ENCODE results near the gene SIK3. TPM values are rescaled to one million over a fixed set of nuclear protein-coding genes. Genes with fewer than 3 reads are reported as not detected.

Gene SIK3
- total RNA-seq = 10 to 100 TPM; 37.2 to 43.5 TPM
- polyA plus RNA-seq (2013, experiment 1 of 2) = 19.5 TPM
- 19.3 TPM for polyA plus RNA-seq (2013, experiment 2 of 2)
- long read RNA-seq, experiment 1, partial matches to known transcripts = 1 of 7 reads
- long read RNA-seq, experiment 1, other reads (novel, unspliced or antisense) = 6 of 7 reads
- long read RNA-seq, experiment 2, full-length matches to known transcripts = 25 of 75 reads
- long read RNA-seq, experiment 2, partial matches to known transcripts = 14 of 75 reads
- long read RNA-seq, experiment 2, other reads (novel, unspliced or antisense) = 36 of 75 reads
- long read RNA-seq, experiment 3, partial matches to known transcripts = 5 of 6 reads
- long read RNA-seq, experiment 3, other reads (novel, unspliced or antisense) = 1 of 6 reads
- long read RNA-seq, experiment 4, partial matches to known transcripts = 0 of 1 reads
- long read RNA-seq, experiment 4, other reads (novel, unspliced or antisense) = 1 of 1 reads

DNA sequence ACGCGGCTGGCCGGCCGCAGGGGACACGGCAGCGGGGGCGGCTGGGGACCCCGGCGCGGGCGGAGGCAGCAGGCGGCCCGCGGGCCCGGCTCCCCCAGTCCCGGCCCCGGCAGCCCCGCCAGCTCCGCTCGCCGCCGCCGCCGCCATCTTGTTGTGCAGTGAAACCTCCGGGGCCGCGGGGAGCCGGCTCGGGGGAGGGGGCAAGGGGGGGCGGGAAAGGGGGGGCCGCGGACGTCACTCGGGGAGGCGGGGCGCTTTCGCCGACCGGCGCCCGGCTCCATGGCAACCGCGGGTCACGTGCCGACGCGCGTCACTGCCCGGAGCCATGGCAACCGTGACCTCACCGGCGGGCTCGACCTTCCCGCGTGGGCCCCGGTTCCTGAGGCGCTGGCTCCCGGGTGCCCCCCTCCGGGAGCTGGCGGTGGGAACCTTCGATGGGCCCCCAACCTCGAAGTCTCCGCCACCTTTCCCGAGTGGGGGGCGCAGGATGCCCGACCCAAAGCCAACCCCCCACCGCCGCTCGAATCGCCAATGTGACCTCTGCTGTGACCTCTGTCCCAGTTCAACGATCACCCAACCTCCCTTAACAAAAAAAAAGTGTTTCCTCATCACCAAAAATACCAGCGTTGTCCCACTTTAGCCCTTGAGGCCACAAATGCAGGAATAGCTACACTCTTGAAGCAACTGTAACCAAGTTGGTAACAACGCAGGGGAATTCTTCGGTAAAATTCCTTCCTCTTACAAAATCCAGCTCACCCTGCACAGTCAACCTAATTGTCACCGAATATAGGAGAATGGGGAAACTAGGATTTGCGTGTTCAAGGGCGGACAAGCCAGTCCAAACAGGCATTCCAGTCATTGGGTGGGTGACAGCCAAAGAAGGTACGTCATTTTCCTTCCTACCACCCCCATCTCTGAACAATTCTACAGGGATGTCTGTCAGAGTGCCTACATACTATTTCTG is at the start of gene SIK3:
TSS of gene SIK3 (minus strand) at position 160 of the 964 bp plus-strand sequence. CDS start at position 147, 13 bp downstream.
- WGBS, 2 experiments (ENCODE audit: insufficient coverage in 1 of 2, insufficient read length in 1 of 2) = 7 to 8% methylated on average over 10 to 62 of the region's 78 CpGs
- peak within 1 kb of the TSS; percentile 97 for H3K4me3 ChIP-seq (ENCODE audit: low read length)
- H3K4me1 ChIP-seq (ENCODE audit: control insufficient read depth, insufficient read depth, low read length) = peaks cover 10% of the 10 kb centered on the region
- peak within 1 kb of the TSS; percentile 93 for H3K27ac ChIP-seq (ENCODE audit: low read depth, low read length)
- H3K9ac ChIP-seq (ENCODE audit: extremely low read depth, low read length, poor library complexity, severe bottlenecking) = peak within 1 kb of the TSS; percentile 91
- peaks cover 4% of the 10 kb centered on the region for H3K36me3 ChIP-seq (ENCODE audit: control insufficient read depth, insufficient read depth, low read length)
- DNase-seq = peak; percentile 95
- TF ChIP-seq, protein P1, sequence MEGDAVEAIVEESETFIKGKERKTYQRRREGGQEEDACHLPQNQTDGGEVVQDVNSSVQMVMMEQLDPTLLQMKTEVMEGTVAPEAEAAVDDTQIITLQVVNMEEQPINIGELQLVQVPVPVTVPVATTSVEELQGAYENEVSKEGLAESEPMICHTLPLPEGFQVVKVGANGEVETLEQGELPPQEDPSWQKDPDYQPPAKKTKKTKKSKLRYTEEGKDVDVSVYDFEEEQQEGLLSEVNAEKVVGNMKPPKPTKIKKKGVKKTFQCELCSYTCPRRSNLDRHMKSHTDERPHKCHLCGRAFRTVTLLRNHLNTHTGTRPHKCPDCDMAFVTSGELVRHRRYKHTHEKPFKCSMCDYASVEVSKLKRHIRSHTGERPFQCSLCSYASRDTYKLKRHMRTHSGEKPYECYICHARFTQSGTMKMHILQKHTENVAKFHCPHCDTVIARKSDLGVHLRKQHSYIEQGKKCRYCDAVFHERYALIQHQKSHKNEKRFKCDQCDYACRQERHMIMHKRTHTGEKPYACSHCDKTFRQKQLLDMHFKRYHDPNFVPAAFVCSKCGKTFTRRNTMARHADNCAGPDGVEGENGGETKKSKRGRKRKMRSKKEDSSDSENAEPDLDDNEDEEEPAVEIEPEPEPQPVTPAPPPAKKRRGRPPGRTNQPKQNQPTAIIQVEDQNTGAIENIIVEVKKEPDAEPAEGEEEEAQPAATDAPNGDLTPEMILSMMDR (conservative IDR thresholded peaks at IDR 0.05) = peak; percentile 46
- H3K9me3 ChIP-seq (ENCODE audit: control insufficient read depth, low read length) = no peaks in the 10 kb centered on the region
- H3K27me3 ChIP-seq (ENCODE audit: control insufficient read depth, insufficient read depth, low read length, poor library complexity, severe bottlenecking) = no peaks in the 10 kb centered on the region
- Mint-ChIP-seq H3K9me3 (no peaks in the 10 kb centered on the region), H3K4me3 (peak within 1 kb of the TSS; percentile 98), H3K36me3 (ENCODE audit: low read depth) (peaks cover 2% of the 10 kb centered on the region), H3K4me1 (peaks cover 55% of the 10 kb centered on the region), H3K27ac (peak within 1 kb of the TSS; percentile 98), H3K27me3 (ENCODE audit: insufficient read depth) (no peaks in the 10 kb centered on the region)

DNA sequence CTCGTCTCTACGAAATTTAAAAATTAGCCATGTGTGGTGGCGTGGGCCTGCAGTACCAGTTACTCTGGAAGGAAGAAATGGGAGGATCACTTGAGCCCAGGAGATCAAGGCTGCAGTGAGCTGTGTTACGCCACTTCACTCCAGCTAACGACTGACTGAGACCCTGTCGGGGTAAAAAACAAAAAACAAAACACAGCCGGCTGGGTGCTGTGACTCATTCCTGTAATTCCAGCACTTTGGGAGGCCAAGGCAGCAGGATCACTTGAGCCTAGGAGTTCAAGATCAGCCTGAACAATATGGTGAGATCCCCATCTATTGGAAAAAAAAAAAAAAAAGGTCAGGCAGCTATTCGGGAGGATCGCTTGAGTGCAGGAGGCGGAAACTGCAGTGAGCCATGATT is 48.3 kb upstream of the SIK3 start:
- peaks cover 6% of the 10 kb centered on the region for H3K27me3 Mint-ChIP-seq (ENCODE audit: insufficient read depth)
- H3K4me3 Mint-ChIP-seq = peak overlapping the region; percentile 88
- Histone ChIP-seq H3K4me3 (ENCODE audit: low read length) (peak overlapping the region; percentile 96), H3K36me3 (ENCODE audit: control insufficient read depth, insufficient read depth, low read length) (peaks cover 41% of the 10 kb centered on the region), H3K27ac (ENCODE audit: low read depth, low read length) (no peak overlapping the region), H3K9ac (ENCODE audit: extremely low read depth, low read length, poor library complexity, severe bottlenecking) (no peak overlapping the region), H3K4me1 (ENCODE audit: control insufficient read depth, insufficient read depth, low read length) (no peaks in the 10 kb centered on the region), H3K27me3 (ENCODE audit: control insufficient read depth, insufficient read depth, low read length, poor library complexity, severe bottlenecking) (no peaks in the 10 kb centered on the region), H3K9me3 (ENCODE audit: control insufficient read depth, low read length) (no peaks in the 10 kb centered on the region)
- peak; percentile 69 for DNase-seq
- TF ChIP-seq, protein P1 (conservative IDR thresholded peaks at IDR 0.05) = no peak
- peaks cover 52% of the 10 kb centered on the region for H3K36me3 Mint-ChIP-seq (ENCODE audit: low read depth)
- H3K9me3 Mint-ChIP-seq = no peaks in the 10 kb centered on the region
- H3K4me1 Mint-ChIP-seq = peaks cover 27% of the 10 kb centered on the region
- H3K27ac Mint-ChIP-seq = peak overlapping the region; percentile 55
- 83% methylated on average over 10 of the region's 10 CpGs for WGBS, 2 experiments (ENCODE audit: insufficient coverage in 1 of 2, insufficient read length in 1 of 2)

DNA sequence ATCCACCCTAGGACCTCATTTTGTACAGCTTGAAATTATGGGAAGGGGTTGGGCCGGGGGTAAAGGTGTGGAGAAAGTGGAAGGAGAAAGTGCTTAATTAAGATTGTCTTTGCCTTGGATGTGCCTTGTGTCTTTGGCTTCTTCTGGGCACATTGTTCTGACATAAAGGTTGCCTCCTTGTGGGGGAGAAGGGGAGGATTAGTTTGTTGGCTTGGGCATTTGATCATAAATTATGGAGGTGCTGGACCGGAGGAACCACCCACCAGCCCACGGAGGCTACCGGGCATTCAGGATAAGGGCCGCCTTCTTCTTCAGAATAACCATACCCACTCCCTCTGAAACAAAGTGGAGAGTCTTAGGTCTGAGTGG is 47.1 kb upstream of the SIK3 start:
- WGBS, 2 experiments (ENCODE audit: insufficient coverage in 1 of 2, insufficient read length in 1 of 2) = 20 to 23% methylated on average over 1 to 5 of the region's 5 CpGs
- Histone ChIP-seq H3K27ac (ENCODE audit: low read depth, low read length) (no peak overlapping the region), H3K4me1 (ENCODE audit: control insufficient read depth, insufficient read depth, low read length) (no peaks in the 10 kb centered on the region), H3K36me3 (ENCODE audit: control insufficient read depth, insufficient read depth, low read length) (peaks cover 35% of the 10 kb centered on the region), H3K9ac (ENCODE audit: extremely low read depth, low read length, poor library complexity, severe bottlenecking) (peak overlapping the region; percentile 71), H3K27me3 (ENCODE audit: control insufficient read depth, insufficient read depth, low read length, poor library complexity, severe bottlenecking) (no peaks in the 10 kb centered on the region), H3K9me3 (ENCODE audit: control insufficient read depth, low read length) (no peaks in the 10 kb centered on the region), H3K4me3 (ENCODE audit: low read length) (peak overlapping the region; percentile 96)
- Mint-ChIP-seq H3K4me1 (peaks cover 27% of the 10 kb centered on the region), H3K36me3 (ENCODE audit: low read depth) (peaks cover 43% of the 10 kb centered on the region), H3K9me3 (no peaks in the 10 kb centered on the region), H3K4me3 (peak overlapping the region; percentile 88), H3K27ac (peak overlapping the region; percentile 91), H3K27me3 (ENCODE audit: insufficient read depth) (peaks cover 6% of the 10 kb centered on the region)
- TF ChIP-seq, protein P1 (conservative IDR thresholded peaks at IDR 0.05) = peak; percentile 56
- DNase-seq = peak; percentile 46
